Activated T-helper 1 cell treated with anti-CD3 and anti-CD28 coated beads, Interleukin-12 subunit alpha, Interleukin-12 subunit beta, Interleukin-2, Interleukin-4 antibody, amounts not matched to agents 30 ng/mL and 10 ng/mL and 1 ng/mL, durations not matched to agents 14 hours and 24 hours and 36 hours (primary cell): Measurements from ENCODE around the gene NTNG2. TPM values are rescaled to one million over a fixed set of nuclear protein-coding genes. Genes with fewer than 3 reads are reported as not detected.

Experiments used
- DNase-seq: peaks from one replicate; pipeline ENCODE4 v3.0.0; 2021; ENCODE audit warnings: low spot score
- H3K27ac Mint-ChIP-seq: one replicate; pipeline ENCODE4 v1.8.0; 2021; ENCODE audit warnings: mild to moderate bottlenecking, mixed read lengths
- H3K27me3 Mint-ChIP-seq: one replicate; pipeline ENCODE4 v1.8.0; 2022; ENCODE audit warnings: mild to moderate bottlenecking, moderate library complexity, mixed read lengths; ENCODE audit not compliant: insufficient read depth
- H3K36me3 Mint-ChIP-seq: one replicate; pipeline ENCODE4 v1.8.0; 2021; ENCODE audit warnings: low read depth, mixed read lengths
- H3K4me1 Mint-ChIP-seq: one replicate; pipeline ENCODE4 v1.8.0; 2021; ENCODE audit warnings: low read depth, mixed read lengths
- H3K4me3 Mint-ChIP-seq: one replicate; pipeline ENCODE4 v1.8.0; 2021; ENCODE audit warnings: mild to moderate bottlenecking, moderate library complexity, mixed read lengths
- H3K9me3 Mint-ChIP-seq: one replicate; pipeline ENCODE4 v1.8.0; 2021; ENCODE audit warnings: mixed read lengths
- intact Hi-C: fragments of 100-400 bp; cut with micrococcal nuclease; formaldehyde crosslinking; loops from one replicate; pipeline ENCODE4 v1.15.1; 2024
- total RNA-seq: library from RNA; stranded (reverse); gene quantifications from 2 replicates; pipeline ENCODE4 v1.2.3, GENCODE V29; 2022

Gene NTNG2
- total RNA-seq, 1 donor from 2014 or later = 4.6 TPM

DNA sequence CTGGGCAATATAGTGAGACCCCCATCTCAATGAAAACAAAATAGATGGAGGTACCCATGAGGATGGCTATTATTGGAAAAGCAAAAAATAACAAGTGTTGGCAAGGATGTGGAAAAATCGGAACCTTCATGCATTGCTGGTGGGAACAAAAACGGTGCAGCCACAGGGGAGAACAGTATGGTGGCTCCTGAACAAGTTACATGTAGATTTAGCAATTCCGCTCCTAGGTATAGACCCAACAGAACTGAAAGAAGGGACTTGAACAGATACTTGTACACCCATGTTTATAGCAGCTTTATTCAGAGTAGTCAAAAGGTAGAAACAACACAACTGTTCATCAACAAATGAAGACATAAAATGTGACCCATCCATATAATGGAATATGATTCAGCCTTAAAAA is 43.0 kb downstream of the NTNG2 start:
- DNase-seq = no peak
- peaks cover 8% of the 10 kb centered on the region for H3K27me3 Mint-ChIP-seq
- H3K36me3 Mint-ChIP-seq = no peaks in the 10 kb centered on the region
- peaks cover 6% of the 10 kb centered on the region for H3K9me3 Mint-ChIP-seq
- H3K4me1 Mint-ChIP-seq = peaks cover 6% of the 10 kb centered on the region
- intact Hi-C loops = no loop called here
- H3K4me3 Mint-ChIP-seq = no peak overlapping the region
- H3K27ac Mint-ChIP-seq = no peak overlapping the region

DNA sequence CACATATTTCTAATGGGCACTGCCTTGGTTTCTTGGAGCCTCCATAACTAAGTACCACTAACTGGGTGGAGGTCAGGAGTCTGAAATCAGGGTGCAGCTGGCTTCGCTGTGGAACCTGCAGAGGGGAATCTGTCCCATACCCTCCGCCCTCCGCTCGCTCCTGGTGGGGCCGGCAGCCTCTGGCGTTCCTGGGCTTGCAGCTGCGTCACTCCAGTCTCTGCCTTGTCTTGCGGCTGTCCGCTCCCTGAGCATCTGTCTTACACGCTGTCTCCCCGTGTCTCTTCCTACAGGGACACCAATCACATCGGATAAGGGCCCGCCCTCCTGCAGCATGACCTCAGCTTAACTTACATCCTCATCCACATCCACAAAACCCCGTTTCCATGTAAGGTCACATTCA is 45.4 kb downstream of the NTNG2 start:
- no peaks in the 10 kb centered on the region for H3K36me3 Mint-ChIP-seq
- no peak overlapping the region for H3K27ac Mint-ChIP-seq
- peaks cover 6% of the 10 kb centered on the region for H3K4me1 Mint-ChIP-seq
- no peak overlapping the region for H3K4me3 Mint-ChIP-seq
- peaks cover 6% of the 10 kb centered on the region for H3K9me3 Mint-ChIP-seq
- H3K27me3 Mint-ChIP-seq = peaks cover 5% of the 10 kb centered on the region
- intact Hi-C loops = no loop called here
- no peak for DNase-seq

DNA sequence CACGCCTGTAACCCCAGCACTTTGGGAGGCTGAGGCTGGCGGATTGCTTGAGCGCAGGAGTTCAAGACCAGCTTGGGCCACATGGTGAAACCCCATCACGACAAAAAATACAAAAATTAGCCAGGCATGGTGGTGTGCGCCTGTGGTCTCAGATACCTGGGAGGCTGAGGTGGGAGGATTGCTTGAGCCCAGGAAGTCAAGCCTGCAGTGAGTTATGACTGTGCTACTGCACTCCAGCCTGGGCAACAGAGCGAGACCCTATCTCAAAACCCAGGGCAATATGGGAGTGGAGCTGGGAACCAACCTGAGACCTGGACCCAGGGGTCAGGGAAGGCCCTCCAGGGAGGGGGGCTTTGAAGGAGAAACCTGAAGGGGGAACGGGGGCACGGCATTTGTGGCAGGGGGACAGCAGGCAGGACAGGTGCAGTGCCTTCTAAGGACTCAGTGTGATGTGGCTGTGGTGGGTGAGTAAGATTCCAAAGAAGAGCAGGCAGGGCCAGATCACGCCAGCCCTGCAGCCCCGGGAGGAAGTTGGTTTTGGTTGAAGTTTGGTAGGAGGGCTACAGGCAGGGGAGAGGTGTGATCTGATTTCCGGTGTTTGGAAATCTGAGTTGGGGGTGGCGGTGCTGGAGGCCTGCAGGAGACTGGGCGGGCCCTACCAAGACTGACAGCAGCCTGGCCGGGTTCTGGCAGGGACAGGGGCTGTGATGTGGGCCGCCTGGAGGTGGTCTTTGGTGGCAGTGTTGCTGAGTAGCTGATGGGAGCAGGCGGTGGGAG is 46.2 kb downstream of the NTNG2 start:
- Mint-ChIP-seq H3K27me3 (peaks cover 8% of the 10 kb centered on the region), H3K9me3 (peaks cover 6% of the 10 kb centered on the region), H3K27ac (no peak overlapping the region), H3K36me3 (no peaks in the 10 kb centered on the region), H3K4me3 (no peak overlapping the region), H3K4me1 (peaks cover 6% of the 10 kb centered on the region)
- intact Hi-C loops = no loop called here
- DNase-seq = no peak

DNA sequence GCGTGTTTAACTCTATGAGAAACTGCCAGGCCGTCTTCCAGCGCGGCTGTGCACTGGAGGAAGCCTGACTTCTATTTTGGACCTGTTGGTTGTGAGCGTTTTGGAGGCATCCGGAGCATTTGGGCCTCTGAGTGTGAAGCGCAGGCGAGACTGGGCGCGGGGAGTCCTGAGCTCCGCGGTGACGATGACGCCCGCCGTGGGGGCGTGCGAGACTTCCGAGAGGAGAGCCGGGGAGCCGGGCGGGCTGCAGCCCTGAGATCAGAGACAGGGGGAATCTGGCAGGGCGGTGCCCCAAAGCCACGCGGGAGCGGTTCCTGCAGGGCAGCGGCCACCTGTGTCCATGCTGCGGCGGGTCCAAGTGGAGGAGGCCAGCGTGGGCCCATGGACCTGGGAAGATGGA is 47.4 kb downstream of the NTNG2 start:
- no peak overlapping the region for H3K27ac Mint-ChIP-seq
- H3K4me1 Mint-ChIP-seq = peaks cover 6% of the 10 kb centered on the region
- no peak overlapping the region for H3K4me3 Mint-ChIP-seq
- intact Hi-C loops = no loop called here
- peaks cover 10% of the 10 kb centered on the region for H3K27me3 Mint-ChIP-seq
- no peak for DNase-seq
- peaks cover 6% of the 10 kb centered on the region for H3K9me3 Mint-ChIP-seq
- no peaks in the 10 kb centered on the region for H3K36me3 Mint-ChIP-seq

DNA sequence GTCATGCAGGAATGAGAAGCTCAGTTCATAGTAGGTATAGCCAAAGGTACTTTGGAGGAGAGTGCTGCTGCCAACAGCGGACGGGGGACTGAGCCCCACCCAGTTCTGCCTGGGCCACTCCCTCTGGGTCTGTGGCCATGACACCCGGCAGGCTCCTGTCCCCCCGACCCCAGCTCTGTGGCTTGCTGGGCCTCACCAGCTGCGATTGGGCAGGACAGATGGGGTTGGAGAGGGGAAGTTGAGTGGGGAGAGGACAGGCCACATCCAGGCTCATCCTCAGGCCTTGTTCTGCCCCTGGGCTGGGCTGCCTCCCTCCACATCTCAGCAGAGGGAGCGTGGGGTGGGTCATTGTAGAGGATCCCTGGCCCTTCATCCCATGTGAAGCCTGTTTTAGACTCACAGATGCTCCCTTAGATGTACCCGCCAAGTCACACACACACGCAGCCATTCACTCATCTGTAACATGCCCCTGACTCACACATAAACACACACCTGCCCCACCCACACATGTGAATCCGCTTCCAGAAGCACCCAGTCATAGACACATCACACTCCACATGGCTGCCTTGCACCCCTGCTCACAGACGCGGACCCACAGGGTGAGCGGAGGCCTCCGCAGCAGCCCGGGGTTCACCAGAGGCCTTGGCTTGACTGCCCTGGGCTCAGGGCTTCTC is 48.8 kb downstream of the NTNG2 start:
- H3K4me1 Mint-ChIP-seq = peaks cover 6% of the 10 kb centered on the region
- DNase-seq = no peak
- intact Hi-C loops = no loop called here
- H3K27ac Mint-ChIP-seq = no peak overlapping the region
- H3K4me3 Mint-ChIP-seq = no peak overlapping the region
- H3K27me3 Mint-ChIP-seq = peaks cover 5% of the 10 kb centered on the region
- no peaks in the 10 kb centered on the region for H3K36me3 Mint-ChIP-seq
- no peaks in the 10 kb centered on the region for H3K9me3 Mint-ChIP-seq

DNA sequence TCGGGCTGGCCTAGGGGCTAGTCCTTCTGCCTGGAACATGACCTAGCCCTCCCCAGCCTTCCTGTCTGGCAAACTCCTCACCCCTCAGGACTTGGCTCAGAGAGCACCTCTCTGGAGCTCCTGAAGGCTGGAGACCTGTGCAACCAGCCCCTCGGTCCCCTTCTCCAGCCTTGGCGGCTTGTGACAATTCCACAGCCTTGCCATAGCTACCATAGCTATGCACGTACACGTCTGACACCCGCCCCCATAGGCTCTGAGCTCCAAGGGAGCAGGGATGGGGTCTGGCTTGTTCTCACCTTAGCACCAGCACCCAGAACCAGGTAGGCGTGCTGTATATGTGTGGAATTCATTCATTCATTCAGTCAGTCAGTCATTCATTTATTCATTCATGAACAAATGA is 49.7 kb downstream of the NTNG2 start:
- no peak for DNase-seq
- Mint-ChIP-seq H3K36me3 (no peaks in the 10 kb centered on the region), H3K4me3 (no peak overlapping the region), H3K9me3 (no peaks in the 10 kb centered on the region), H3K27me3 (peaks cover 5% of the 10 kb centered on the region), H3K27ac (no peak overlapping the region), H3K4me1 (peaks cover 6% of the 10 kb centered on the region)
- intact Hi-C loops = no loop called here

DNA sequence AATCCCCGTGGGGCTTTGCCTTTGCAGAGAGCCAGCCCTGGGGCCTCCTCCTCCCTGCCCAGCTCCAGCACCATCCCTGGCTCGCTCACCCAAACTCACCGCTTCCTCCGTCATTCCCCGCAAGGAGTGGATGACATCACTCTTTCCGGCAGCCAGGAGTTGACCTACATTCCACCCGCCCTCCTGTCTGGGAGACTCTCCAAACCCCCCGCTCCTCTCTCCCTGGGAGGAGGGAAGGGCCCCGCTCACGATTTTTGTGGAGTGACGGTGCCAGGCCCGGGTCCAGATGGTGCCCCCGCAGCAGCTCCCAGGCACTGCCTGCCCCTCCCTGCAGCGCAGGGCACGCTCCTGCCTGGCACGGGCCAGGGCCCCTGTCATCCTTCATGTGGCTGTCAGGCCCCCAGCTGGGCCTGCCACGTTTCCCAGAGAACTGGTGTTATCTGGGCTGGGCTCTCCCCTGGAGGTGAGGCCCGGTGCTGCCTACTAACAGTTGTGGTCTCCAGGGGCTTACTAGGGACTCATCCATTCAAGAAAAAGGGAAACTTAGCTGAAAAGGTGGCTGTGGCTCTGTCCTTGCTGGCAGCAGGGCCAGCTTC is 52.3 kb downstream of the NTNG2 start:
- DNase-seq = no peak
- Mint-ChIP-seq H3K9me3 (no peaks in the 10 kb centered on the region), H3K27me3 (peaks cover 5% of the 10 kb centered on the region), H3K4me1 (no peaks in the 10 kb centered on the region), H3K36me3 (no peaks in the 10 kb centered on the region), H3K4me3 (no peak overlapping the region), H3K27ac (no peak overlapping the region)
- intact Hi-C loops = no loop called here

DNA sequence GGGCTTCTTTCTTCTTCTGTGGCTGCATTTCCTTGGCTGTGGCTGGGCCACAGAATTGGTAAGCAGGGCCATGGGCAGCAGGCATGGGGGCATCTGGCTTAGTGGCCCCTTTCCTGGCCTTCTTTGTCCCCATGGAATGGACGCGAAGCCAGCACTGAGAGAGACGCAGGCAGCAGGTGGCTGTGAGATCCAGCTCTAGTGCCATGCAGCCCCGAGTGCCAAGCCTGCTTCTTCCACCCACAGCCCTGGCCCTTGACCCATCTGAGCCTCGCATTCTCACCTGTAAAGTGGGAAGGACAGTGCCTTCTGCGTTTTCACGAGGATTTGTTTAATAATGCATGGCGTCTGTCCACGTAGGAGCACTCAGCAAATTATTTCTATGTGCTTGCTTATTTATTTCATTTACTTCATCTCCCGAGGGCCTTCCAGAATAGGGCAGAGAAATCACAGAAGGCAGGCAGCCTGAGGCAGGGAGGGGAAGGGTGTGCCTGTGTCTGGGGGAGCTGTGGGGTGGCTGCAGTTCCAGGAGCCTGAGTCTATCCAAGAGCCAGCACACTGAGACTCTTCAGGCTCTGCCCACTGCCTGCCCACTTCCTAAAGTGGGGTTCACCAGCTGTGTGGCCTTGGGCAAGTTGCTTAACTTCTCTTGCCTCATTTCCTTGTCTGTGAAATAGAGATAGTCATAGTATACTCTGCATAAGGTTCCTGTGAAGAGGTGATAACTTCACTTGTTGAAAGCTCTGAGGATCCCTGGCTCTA is 55.2 kb downstream of the NTNG2 start:
- intact Hi-C loops = no loop called here
- H3K27ac Mint-ChIP-seq = no peak overlapping the region
- H3K9me3 Mint-ChIP-seq = no peaks in the 10 kb centered on the region
- H3K4me1 Mint-ChIP-seq = no peaks in the 10 kb centered on the region
- DNase-seq = no peak
- H3K27me3 Mint-ChIP-seq = peaks cover 8% of the 10 kb centered on the region
- no peaks in the 10 kb centered on the region for H3K36me3 Mint-ChIP-seq
- no peak overlapping the region for H3K4me3 Mint-ChIP-seq

DNA sequence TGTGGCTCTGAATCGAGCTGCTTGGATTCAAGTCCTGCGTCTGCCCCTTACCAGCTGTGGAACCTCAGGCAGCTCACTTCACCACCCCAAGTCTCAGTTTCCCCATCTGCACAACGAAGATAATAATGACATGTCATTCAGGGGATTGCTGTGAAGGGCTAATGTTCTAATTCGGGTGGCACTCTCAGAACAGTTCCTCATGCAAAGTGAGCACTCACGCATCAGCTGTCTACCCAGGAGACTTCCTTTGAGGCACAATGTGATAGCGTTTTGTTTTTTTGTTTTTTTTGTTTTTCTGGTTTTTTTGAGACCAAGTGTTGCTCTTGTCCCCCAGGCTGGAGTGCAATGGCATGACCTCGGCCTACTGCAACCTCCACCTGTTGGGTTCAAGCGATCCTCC is 56.4 kb downstream of the NTNG2 start:
- Mint-ChIP-seq H3K27ac (no peak overlapping the region), H3K9me3 (no peaks in the 10 kb centered on the region), H3K36me3 (no peaks in the 10 kb centered on the region), H3K27me3 (peaks cover 5% of the 10 kb centered on the region), H3K4me1 (no peaks in the 10 kb centered on the region), H3K4me3 (no peak overlapping the region)
- DNase-seq = no peak
- intact Hi-C loops = no loop called here

DNA sequence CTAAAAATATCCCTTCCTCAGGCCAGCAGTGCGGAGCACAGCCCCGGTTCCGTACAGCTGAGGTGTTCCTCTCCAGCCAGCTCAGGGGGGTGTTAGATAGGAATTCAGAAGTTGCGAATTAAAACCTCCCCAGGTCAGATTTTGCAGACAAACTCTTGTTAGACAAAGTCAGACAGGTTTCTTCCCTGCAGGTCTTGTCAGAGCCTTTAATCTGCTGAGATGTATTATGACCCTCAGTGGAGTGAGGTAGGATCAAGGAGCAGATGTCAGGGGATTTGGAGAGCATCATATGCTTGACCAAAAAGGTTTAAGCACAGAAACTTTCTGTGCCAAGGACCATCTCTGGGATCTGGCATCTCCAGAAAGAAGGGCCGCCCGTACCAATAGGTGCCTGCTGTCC is 60.1 kb downstream of the NTNG2 start:
- Mint-ChIP-seq H3K4me1 (no peaks in the 10 kb centered on the region), H3K36me3 (no peaks in the 10 kb centered on the region), H3K4me3 (no peak overlapping the region), H3K27ac (no peak overlapping the region), H3K27me3 (peaks cover 3% of the 10 kb centered on the region), H3K9me3 (no peaks in the 10 kb centered on the region)
- intact Hi-C loops = no loop called here
- DNase-seq = no peak

DNA sequence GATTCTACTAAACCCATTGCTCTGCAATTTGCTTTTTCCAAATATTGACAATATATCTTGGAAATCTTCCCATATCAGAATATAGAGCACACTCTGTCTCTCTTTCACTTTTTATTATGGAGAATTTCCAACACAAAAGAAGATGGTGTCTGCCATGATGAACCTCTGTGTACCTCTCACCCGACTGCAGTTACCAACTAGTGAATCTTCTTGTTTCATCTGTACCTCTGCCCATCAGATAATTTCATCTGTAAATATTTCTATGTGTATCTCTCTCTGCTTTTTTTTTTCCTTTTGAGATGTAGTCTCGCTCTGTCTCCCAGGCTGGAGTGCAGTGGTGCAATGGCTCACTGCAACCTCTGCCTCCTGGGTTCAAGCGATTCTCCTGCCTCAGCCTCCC is 62.8 kb downstream of the NTNG2 start:
- Mint-ChIP-seq H3K4me3 (no peak overlapping the region), H3K4me1 (no peaks in the 10 kb centered on the region), H3K9me3 (no peaks in the 10 kb centered on the region), H3K36me3 (no peaks in the 10 kb centered on the region), H3K27ac (no peak overlapping the region), H3K27me3 (peaks cover 3% of the 10 kb centered on the region)
- no peak for DNase-seq
- intact Hi-C loops = no loop called here

DNA sequence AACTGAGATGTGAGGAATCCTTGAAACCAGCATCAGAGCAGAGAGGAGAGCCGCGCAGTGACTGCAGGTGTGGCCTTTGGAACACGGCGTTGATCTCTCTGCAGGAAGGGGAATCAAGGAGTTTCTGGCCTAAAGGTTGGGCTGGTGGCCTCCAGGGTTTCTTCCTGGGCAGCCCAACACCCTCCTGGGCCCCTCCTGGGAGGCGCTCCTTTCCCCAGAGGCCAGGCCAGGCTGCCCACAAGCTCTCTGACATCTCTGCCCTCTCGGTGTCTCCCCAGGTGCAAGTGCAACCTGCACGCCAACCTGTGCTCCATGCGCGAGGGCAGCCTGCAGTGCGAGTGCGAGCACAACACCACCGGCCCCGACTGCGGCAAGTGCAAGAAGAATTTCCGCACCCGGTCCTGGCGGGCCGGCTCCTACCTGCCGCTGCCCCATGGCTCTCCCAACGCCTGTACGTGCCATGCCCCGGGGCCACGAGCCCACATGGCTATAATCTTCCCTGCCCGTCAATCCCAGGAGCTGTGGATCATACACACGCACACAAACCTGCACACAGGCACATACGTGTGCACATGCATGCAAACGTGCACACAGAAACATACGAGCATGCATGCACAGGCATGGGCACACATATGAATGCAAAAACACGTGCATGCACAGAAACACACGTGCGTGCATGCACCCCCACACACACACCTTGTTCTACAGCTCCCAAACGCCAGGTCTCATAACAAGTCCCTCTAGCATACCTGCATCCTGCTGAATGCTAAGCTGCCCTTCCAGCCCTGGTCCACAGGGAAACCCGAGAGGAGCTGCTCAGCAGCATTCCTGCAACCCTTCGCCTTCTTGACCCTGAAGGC is 64.9 kb downstream of the NTNG2 start:
- Mint-ChIP-seq H3K27ac (no peak overlapping the region), H3K27me3 (peaks cover 2% of the 10 kb centered on the region), H3K4me3 (no peak overlapping the region), H3K9me3 (no peaks in the 10 kb centered on the region), H3K4me1 (no peaks in the 10 kb centered on the region), H3K36me3 (no peaks in the 10 kb centered on the region)
- intact Hi-C loops = no loop called here
- DNase-seq = no peak
